ENCODE results near the gene NAXD. TPM values are rescaled to one million over a fixed set of nuclear protein-coding genes. Genes with fewer than 3 reads are reported as not detected.
A peak's percentile ranks its signal among the peaks of the same experiment; 100 is the strongest.
"Not testable (repeated sequence)": the region's sequence is repeated elsewhere in the genome, so short reads cannot be mapped to it uniquely, and the experiment has no call there.

The NAXD gene
- total RNA-seq, 2 experiments from 2014 or later: 20.8 to 21.1 TPM

DNA sequence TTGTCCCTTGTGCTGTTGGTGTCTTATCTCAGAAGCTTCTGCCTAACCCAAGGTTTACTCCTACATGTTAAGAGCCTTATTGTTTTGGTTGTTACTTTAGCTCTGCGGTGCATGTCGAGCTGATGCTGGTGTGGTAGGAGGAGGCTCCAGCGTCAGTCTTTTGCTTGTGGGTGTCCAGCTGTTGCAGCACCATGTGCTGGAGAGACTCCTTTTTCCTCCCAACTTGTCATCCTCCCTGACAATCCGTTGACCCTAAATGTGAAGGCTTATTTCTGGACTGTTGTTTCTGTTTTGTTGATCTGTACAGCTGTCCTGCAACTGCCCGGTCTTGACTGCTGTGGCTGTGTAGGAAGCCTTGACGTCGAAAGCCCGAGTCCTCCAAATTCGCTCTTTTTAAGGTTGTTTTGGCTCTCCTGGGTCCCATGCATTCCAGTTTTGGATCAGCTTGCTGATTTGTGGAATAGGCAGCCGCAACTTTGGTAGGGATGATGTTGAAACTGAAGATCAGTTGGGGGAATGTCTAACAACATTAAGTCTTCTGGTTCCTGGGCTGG lies 15.3 kb downstream of the NAXD start:
- H3K4me1 Mint-ChIP-seq: peaks cover 38% of the 10 kb centered on the region
- no peak overlapping the region for H3K4me3 Mint-ChIP-seq

GRCh38 chr13:110632255-110632654 lies 16.9 kb downstream of the NAXD start:
- Mint-ChIP-seq H3K27ac (peak overlapping the region; percentile 47), H3K4me1 (peaks cover 32% of the 10 kb centered on the region)
- H3K4me3 Mint-ChIP-seq, H3K27me3 Mint-ChIP-seq, H3K9me3 Mint-ChIP-seq, DNase-seq, H3K36me3 Mint-ChIP-seq: not testable (repeated sequence)

More for the DNA sequence above, 15.3 kb downstream of the NAXD start:
- Mint-ChIP-seq H3K27me3 (no peaks in the 10 kb centered on the region), H3K9me3 (no peaks in the 10 kb centered on the region), H3K27ac (no peak overlapping the region), H3K36me3 (peaks cover 8% of the 10 kb centered on the region)
- DNase-seq: no peak

DNA sequence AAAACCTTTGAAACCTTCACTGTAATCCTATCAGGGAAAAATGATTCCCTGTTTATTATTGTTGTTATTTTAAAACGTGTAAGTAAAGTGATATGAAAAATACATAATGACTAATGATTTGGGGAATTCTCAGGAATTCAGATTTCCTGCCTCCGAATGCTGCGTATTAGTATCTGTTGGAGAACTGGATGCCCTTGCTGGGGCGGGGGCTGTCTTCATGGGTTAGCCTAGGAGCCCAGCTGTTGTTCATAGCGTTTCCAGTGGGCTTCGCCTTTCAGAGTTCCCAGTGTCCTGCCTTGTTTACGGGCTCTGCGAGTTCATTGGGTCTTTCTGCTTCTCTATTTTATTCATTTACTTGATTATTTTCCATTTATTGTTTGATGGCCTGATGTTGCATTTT lies 18.4 kb downstream of the NAXD start:
- no peak overlapping the region for H3K27ac Mint-ChIP-seq
- H3K36me3 Mint-ChIP-seq: peaks cover 8% of the 10 kb centered on the region
- H3K4me3 Mint-ChIP-seq: no peak overlapping the region
- no peaks in the 10 kb centered on the region for H3K9me3 Mint-ChIP-seq
- H3K4me1 Mint-ChIP-seq: peaks cover 29% of the 10 kb centered on the region
- DNase-seq: no peak
- no peaks in the 10 kb centered on the region for H3K27me3 Mint-ChIP-seq

DNA sequence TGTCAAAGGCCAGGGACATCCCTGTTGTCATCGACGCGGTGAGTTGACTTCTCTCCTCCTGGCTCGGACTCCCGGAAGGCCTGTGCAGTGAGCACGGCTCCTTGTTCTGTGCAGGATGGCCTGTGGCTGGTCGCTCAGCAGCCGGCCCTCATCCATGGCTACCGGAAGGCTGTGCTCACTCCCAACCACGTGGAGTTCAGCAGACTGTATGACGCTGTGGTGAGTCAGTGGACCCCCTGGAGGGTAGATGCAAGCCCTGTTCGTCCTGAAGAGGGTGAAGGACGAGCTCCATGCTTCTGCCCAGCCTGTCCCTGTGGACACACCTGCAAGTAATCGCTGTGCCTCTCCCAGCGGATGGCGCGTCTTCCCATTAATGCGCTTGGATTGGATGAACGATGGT lies 19.2 kb downstream of the NAXD start:
- peaks cover 8% of the 10 kb centered on the region for H3K36me3 Mint-ChIP-seq
- H3K9me3 Mint-ChIP-seq: no peaks in the 10 kb centered on the region
- no peak overlapping the region for H3K4me3 Mint-ChIP-seq
- no peaks in the 10 kb centered on the region for H3K27me3 Mint-ChIP-seq
- DNase-seq: no peak
- H3K27ac Mint-ChIP-seq: no peak overlapping the region
- H3K4me1 Mint-ChIP-seq: peaks cover 21% of the 10 kb centered on the region

DNA sequence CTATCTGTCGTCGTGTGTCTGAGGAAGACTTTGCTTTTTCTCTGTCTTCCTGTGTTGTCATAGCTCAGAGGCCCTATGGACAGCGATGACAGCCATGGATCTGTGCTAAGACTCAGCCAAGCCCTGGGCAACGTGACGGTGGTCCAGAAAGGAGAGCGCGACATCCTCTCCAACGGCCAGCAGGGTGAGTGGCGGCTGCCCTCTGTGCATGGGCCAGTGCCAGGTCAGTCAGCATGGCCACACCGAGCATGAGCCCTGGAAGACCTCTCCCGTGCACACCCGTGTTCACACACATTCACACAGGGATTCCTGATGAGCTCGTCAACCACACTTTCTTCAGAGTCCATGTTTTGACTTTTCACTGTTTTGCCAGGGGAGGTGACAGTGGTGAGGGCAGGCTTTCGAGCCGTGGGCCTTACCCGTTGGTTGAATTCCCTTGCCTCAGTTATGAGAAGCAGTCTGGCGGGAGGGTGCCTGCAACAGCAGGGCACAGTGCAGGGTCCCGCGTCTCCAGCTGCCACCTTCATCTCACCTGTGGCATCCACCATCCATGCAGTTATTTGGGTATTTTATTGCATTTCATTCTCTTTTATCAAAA lies 20.2 kb downstream of the NAXD start:
- no peak overlapping the region for H3K4me3 Mint-ChIP-seq
- peaks cover 14% of the 10 kb centered on the region for H3K36me3 Mint-ChIP-seq
- H3K27ac Mint-ChIP-seq: no peak overlapping the region

DNA sequence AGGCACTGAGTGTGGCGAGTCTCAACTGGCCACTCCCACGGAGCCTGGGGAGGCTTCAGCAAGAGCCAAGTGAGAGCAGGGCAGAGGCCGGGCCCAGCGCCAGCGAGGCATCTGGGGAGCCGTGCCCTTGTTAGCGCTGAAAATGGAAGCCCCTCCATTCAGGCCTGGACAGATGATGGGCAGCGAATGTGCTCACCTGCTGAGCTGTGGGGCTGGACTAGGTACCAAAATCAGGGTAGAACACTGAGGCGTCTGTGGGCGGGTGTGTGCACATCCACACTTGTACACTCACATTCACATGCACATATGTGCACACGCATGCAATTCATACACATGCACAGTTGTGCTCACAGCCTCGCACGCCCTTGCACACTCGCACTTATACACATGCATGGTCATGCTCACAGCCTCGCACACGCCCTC lies 20.7 kb downstream of the NAXD start:
- no peak overlapping the region for H3K27ac Mint-ChIP-seq
- peaks cover 10% of the 10 kb centered on the region for H3K4me1 Mint-ChIP-seq
- H3K9me3 Mint-ChIP-seq: no peaks in the 10 kb centered on the region
- H3K27me3 Mint-ChIP-seq: no peaks in the 10 kb centered on the region
- no peak overlapping the region for H3K4me3 Mint-ChIP-seq
- no peak for DNase-seq
- H3K36me3 Mint-ChIP-seq: peaks cover 14% of the 10 kb centered on the region

More for the DNA sequence above, 20.2 kb downstream of the NAXD start:
- Mint-ChIP-seq H3K27me3 (no peaks in the 10 kb centered on the region), H3K4me1 (peaks cover 15% of the 10 kb centered on the region), H3K9me3 (no peaks in the 10 kb centered on the region)
- no peak for DNase-seq

DNA sequence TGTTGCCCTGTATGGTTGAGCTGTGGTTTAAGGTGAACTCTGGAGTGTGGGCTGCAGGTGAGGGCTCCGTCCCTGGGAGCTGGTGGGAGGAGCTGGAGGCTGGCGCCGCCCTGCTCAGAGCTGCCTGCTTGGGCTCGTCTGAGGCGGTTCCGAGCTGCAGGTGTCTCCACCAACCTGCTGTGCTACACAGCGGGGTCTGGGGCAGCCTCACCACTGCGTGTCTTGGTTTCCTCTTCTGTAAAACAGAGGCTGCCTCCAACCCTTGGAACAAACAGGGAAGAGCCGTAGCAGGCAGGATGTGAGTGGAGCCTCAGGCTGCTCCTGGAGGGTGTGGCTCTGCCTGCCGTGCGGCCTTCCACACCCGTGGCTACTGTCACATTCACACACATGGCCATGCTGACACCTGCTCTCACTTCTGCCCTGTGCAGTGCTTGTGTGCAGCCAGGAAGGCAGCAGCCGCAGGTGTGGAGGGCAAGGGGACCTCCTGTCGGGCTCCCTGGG lies 21.4 kb downstream of the NAXD start:
- Mint-ChIP-seq H3K36me3 (peaks cover 14% of the 10 kb centered on the region), H3K4me1 (peaks cover 7% of the 10 kb centered on the region)

GRCh38 chr13:110637275-110637674 lies 21.9 kb downstream of the NAXD start:
- no peaks in the 10 kb centered on the region for H3K9me3 Mint-ChIP-seq
- peaks cover 2% of the 10 kb centered on the region for H3K4me1 Mint-ChIP-seq
- no peaks in the 10 kb centered on the region for H3K27me3 Mint-ChIP-seq
- H3K4me3 Mint-ChIP-seq: no peak overlapping the region
- no peak for DNase-seq
- H3K36me3 Mint-ChIP-seq: peaks cover 9% of the 10 kb centered on the region
- no peak overlapping the region for H3K27ac Mint-ChIP-seq

More for the DNA sequence above, 21.4 kb downstream of the NAXD start:
- Mint-ChIP-seq H3K27ac (no peak overlapping the region), H3K4me3 (no peak overlapping the region), H3K9me3 (no peaks in the 10 kb centered on the region), H3K27me3 (no peaks in the 10 kb centered on the region)
- no peak for DNase-seq

DNA sequence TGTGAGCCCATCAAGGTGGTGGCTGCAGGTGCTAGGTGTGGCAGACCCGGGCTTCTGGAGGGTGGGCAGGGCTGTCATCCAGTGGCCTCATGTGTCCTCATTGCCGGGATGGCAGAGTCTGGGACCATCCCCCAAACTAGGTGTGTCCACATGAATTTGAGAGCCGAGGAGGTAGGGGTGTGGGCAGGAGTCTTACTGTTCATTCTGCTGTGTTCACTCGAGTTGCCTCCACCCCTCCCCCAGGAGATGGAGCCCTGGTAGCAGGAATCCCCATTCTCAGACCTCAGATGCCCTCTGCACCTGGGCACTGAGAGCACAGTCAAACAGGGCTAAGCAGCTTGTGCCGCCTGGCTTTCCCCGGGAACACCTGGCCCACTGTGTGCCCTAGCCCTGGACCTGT lies 22.4 kb downstream of the NAXD start:
- Mint-ChIP-seq H3K9me3 (no peaks in the 10 kb centered on the region), H3K4me3 (no peak overlapping the region), H3K4me1 (no peaks in the 10 kb centered on the region), H3K27ac (no peak overlapping the region), H3K36me3 (peaks cover 6% of the 10 kb centered on the region), H3K27me3 (no peaks in the 10 kb centered on the region)
- DNase-seq: no peak

DNA sequence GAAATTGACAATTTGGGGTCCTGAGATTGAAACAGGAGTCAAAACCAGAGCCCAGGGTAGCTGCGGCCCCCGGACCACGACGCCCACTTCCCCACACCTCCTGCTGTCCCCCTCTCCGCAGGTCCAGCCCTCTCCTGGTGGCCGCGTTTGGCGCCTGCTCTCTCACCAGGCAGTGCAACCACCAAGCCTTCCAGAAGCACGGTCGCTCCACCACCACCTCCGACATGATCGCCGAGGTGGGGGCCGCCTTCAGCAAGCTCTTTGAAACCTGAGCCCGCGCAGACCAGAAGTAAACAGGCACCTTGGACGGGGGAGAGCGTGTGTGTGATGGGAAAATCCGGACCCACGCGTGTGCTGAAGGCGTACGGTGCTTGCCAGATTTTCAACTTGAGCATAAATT lies 22.9 kb downstream of the NAXD start:
- H3K4me1 Mint-ChIP-seq: no peaks in the 10 kb centered on the region
- H3K27me3 Mint-ChIP-seq: no peaks in the 10 kb centered on the region
- DNase-seq: no peak
- H3K27ac Mint-ChIP-seq: no peak overlapping the region
- H3K4me3 Mint-ChIP-seq: no peak overlapping the region
- H3K9me3 Mint-ChIP-seq: no peaks in the 10 kb centered on the region
- peaks cover 8% of the 10 kb centered on the region for H3K36me3 Mint-ChIP-seq

- Mint-ChIP-seq H3K9me3 (no peaks in the 10 kb centered on the region), H3K27ac (peak overlapping the region; percentile 48), H3K4me3 (no peak overlapping the region), H3K4me1 (no peaks in the 10 kb centered on the region), H3K36me3 (peaks cover 12% of the 10 kb centered on the region), H3K27me3 (no peaks in the 10 kb centered on the region)
- DNase-seq: no peak
Measured at GRCh38 chr13:110638814-110639806, 23.8 kb downstream of the NAXD start.

DNA sequence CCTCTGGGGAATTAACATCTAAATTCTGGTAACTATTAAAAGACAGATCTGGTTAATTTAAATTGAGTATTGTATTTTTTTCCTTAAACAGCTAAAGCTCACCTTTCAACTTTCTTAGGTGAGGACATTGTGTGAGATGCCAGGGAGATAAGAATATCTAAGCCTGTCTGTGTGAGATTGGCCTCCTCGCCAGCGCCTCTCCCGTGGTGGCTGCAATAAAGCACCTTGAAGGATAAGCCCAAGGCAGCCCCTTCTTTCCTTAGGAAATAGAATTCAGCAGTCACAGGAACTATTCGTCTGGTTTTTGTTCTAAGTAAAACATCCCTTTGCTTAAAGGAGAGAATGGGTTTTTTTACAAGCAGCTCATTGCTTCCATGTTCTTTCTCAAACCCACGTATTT lies 24.6 kb downstream of the NAXD start:
- H3K27me3 Mint-ChIP-seq: no peaks in the 10 kb centered on the region
- H3K27ac Mint-ChIP-seq: peak overlapping the region; percentile 42
- H3K9me3 Mint-ChIP-seq: no peaks in the 10 kb centered on the region
- peaks cover 17% of the 10 kb centered on the region for H3K36me3 Mint-ChIP-seq
- no peak for DNase-seq
- no peaks in the 10 kb centered on the region for H3K4me1 Mint-ChIP-seq
- no peak overlapping the region for H3K4me3 Mint-ChIP-seq

- no peaks in the 10 kb centered on the region for H3K4me1 Mint-ChIP-seq
- no peaks in the 10 kb centered on the region for H3K27me3 Mint-ChIP-seq
- H3K36me3 Mint-ChIP-seq: peaks cover 17% of the 10 kb centered on the region
- H3K4me3 Mint-ChIP-seq: no peak overlapping the region
- no peak for DNase-seq
- H3K9me3 Mint-ChIP-seq: no peaks in the 10 kb centered on the region
- H3K27ac Mint-ChIP-seq: peak overlapping the region; percentile 63
Measured at GRCh38 chr13:110640591-110641029, 25.3 kb downstream of the NAXD start.

- Mint-ChIP-seq H3K4me1 (no peaks in the 10 kb centered on the region), H3K9me3 (no peaks in the 10 kb centered on the region), H3K36me3 (peaks cover 19% of the 10 kb centered on the region), H3K27ac (no peak overlapping the region), H3K4me3 (no peak overlapping the region), H3K27me3 (no peaks in the 10 kb centered on the region)
- no peak for DNase-seq
Measured at GRCh38 chr13:110641055-110642015, 26.0 kb downstream of the NAXD start.
